ENCODE results near the gene TTC5.
"Not testable (repeated sequence)": the region's sequence is repeated elsewhere in the genome, so short reads cannot be mapped to it uniquely, and the experiment has no call there.

The TTC5 gene

GRCh38 chr14:20305265-20306078 lies at the start of gene TTC5:
TTC5 (minus strand) TSS chr14:20305951; CDS start chr14:20305937, 14 bp downstream.
- peak; percentile 85 for DNase-seq

- no peak for DNase-seq
Measured at GRCh38 chr14:20350860-20351259, 45.1 kb upstream of the TTC5 start.

DNA sequence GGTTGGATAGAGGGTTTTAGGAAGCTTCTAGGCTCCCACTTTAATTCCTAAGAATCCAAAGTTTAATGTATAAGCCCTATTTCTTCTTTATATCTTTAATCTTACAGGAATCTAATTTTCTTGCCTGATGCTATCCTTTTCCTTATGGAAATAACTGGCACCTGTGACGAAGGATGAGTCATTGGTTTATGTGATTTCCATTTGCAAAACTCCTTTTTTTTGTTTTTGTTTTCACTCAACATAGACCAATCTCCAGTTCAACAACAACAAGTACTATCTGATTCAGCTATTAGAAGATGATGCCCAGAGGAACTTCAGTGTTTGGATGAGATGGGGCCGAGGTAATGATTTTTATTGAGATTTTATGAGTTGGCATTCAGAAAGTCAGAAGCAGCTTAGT lies 44.5 kb upstream of the TTC5 start:
- DNase-seq: no peak

GRCh38 chr14:20347747-20348146 lies 42.0 kb upstream of the TTC5 start:
- no peak for DNase-seq

DNA sequence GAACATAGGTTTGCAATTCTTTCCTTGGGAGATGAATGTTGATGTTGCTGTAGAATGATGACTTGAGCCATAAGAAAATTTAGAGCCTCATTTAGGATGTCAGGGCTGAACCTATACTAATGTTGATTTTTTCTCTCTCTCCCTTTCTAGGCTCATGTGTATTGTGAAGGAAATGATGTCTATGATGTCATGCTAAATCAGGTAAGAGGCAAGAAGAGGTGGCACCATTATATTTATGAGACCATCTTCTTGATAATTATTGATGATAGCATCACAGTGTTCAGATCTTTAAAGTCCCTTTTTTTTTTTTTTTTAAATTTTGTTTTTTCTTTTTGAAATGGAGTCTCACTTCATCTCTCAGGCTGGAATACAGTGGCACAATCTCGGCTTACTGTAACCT lies 41.0 kb upstream of the TTC5 start:
- DNase-seq: no peak

DNA sequence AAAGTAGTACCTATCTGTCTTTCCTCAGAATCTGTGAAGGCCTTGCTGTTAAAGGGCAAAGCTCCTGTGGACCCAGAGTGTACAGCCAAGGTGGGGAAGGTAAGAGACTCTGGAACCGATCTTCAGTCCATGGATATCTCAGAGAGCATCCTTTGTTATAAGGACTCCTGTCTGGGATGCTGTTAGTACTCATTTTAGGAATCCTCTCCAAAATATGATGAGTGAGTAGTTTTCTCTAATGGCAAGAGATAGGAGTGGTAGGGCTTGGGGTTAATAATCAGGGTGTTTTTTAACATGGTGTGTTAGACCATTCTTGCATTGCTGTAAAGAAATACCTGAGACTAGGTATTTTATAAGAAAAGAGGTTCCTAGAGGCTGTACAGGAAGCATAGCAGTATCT lies 39.6 kb upstream of the TTC5 start:
- DNase-seq: no peak

DNA sequence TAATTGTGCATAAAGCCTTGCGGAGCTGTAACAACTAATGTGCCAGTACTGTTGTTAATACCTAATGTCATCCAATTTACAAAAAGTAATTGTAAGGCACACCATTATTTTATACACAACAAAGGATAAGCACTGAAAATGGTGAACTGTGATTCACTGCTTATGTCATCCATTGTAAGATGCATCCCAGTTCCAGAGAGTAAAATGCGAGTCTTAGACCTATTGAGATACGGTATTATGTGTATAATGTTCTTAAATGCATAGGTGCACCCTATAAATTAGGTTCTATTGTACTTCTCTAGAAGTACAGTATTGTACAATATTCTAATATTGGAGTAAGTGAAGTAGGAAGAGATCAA lies 38.1 kb upstream of the TTC5 start:
- DNase-seq: no peak

GRCh38 chr14:20343092-20343861 lies 37.5 kb upstream of the TTC5 start, which contains the start of gene PARP2:
PARP2 (plus strand) TSS chr14:20343635; CDS start chr14:20343642, 7 bp downstream.
- peak; percentile 93 for DNase-seq

DNA sequence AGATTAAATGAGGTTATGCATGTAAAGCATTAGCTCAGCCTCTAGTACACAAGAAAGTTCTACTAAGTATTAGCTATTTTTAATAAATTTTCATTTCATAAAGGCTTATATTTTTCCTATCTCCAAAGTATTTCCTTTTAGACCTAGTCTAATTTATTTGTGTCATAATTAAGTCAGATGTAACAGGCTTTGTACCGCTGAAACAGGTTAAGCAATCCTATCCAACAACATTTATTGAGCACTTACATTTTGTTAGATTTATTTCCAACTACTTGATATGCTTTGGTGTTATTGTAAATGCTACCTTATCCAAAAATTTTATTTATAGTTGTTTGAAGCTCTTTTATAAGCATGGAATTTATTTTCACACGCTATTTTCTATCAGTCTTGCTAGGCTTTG lies 35.9 kb upstream of the TTC5 start:
- no peak for DNase-seq

GRCh38 chr14:20341032-20341431 lies 35.3 kb upstream of the TTC5 start:
- not testable (repeated sequence) for DNase-seq

- DNase-seq: no peak
Measured at GRCh38 chr14:20334017-20334416, 28.3 kb upstream of the TTC5 start.

- DNase-seq: no peak
Measured at GRCh38 chr14:20333494-20333841, 27.7 kb upstream of the TTC5 start.

GRCh38 chr14:20332788-20333493 lies 27.2 kb upstream of the TTC5 start, which contains the start of gene CCNB1IP1:
CCNB1IP1 (minus strand) TSS chr14:20333279; CDS start chr14:20316523, 16,756 bp downstream.
- peak; percentile 21 for DNase-seq

DNA sequence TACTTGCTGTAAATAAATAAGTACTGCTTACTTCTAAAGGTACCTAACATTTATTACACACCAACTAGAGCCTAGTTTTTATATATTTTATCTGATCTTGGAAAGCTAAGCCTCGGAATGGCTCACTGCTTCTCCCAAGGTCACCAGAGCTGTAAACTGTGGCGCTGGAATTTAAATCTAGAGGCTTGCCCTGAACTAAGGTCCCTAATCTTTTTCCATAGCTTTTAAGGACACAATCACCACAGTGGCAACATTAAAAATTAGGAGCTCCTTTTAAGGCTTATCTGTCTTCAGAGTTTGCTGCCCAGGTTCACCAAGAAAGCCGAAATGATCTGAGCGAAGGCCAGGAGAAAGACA lies 26.7 kb upstream of the TTC5 start:
- no peak for DNase-seq

DNA sequence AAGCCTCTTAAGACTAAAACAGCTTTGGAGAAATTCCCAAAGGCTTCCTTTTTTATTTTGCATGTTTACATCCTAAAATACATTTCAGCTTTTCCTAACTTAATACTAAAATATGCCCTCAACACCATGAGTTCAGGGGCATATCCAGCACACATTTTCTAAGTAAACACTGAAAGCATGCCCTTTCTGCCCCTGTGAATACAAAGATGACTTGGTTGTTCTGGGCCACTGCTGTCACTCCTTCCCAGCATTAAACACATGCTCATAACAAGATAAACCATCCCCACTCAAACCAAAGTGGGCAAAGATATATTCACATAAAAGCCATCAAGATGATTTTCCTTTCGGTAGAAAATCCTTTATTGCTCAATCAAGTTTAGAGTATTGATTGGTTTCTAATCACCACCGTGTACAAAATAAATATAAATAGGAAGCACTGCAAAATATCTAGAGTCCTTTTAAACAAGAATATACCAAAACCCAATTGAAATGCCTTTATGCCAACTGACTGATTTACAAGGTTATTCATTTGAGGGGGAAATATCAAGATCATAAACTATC lies 25.4 kb upstream of the TTC5 start:
- no peak for DNase-seq

DNA sequence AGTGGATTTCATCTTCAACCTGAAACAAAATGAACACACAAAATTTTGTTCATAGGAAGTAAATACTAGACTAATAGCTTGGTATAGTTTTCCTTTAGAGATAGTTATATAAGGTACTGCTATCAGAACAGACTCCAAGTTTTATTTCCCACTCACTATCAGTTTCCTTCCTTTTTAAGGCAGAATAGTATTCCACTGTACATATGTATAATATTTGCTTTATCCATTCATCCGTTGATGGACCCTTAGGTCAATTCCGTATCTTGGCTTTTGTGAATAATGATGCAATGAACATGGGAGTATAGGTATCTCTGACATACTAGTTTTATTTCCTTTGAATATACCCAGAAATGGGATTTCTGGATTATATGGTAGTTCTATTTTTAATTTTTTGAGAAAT lies 23.6 kb upstream of the TTC5 start:
- DNase-seq: no peak

DNA sequence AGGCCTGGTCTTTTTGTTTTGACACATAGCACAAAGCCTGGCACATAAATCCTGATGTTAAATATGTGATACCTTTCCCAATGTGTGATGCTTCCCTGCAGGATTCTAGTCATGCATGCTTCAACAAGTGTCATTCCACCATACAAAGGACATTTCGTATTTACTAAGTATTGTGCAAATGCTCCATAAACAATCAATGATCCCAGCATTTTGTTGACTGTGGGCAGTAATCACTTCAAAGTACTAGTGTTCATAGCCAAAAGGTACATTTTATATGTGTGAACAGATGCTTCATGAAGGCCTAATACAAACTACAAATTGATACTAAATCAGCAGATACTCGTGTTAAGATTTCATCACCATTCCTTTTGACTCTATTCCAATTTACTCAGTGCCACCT lies 23.0 kb upstream of the TTC5 start:
- no peak for DNase-seq

DNA sequence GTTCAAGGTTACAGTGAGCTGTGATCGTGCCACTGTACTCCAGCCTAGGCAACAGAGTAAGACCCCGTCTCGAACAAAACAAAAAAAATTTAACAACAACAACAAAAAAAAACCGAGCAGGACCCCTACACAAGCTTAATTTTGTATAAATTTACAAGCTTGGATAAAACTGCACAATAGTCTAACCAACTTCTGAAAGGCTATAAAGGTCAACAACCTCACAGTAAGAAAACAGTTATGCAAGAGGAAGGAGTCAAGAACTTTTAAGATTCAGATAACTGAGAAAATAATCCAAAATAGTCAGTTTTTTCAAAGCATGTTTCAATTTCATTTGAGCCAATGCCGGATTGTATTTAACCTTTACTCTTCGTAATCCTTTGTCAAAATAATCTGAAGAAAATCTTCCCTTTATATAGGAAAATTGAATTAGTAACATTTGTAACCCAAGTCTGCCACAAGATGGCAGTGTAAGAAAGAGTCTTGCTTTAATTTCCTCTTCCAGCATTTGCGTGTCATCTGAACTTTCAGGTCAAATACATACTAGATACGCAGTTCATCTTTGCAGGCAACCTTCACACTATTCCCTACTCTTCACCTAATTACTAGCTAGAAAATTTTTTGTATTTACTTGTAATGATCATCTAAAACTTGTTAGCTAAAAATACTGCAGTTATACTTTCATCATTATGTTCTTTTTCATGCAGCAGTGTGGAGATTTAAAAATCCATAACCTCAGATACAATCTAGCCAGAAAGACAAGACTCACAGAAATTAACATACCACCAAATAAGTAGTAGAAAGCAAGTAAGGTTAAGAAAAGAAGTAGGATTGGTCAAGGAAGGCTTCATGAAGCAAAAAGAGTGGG lies 21.5 kb upstream of the TTC5 start:
- no peak for DNase-seq

DNA sequence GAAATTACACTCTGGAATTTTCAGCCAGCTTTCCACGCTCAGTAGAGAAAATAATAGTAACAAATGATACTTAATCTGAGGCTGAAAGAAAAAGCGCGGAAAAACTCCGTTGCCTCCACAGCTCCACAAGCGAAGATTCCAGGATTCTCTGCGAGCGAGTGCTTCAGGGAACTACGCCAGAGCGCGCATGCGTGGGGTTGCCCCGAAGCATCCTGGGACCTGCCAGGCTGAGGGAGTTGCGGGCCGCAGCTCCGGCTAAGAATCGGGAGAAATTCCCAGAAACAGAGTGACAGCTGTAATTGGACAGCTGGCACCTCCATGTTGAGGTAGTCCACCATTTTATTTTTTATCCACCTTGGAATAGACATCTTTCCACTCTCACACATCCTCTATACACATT lies 12.0 kb upstream of the TTC5 start:
- no peak for DNase-seq

- DNase-seq: no peak
Measured at GRCh38 chr14:20314026-20314425, 8.3 kb upstream of the TTC5 start.

GRCh38 chr14:20306079-20306423 lies 300 bp upstream of the TTC5 start:
- DNase-seq: no peak

DNA sequence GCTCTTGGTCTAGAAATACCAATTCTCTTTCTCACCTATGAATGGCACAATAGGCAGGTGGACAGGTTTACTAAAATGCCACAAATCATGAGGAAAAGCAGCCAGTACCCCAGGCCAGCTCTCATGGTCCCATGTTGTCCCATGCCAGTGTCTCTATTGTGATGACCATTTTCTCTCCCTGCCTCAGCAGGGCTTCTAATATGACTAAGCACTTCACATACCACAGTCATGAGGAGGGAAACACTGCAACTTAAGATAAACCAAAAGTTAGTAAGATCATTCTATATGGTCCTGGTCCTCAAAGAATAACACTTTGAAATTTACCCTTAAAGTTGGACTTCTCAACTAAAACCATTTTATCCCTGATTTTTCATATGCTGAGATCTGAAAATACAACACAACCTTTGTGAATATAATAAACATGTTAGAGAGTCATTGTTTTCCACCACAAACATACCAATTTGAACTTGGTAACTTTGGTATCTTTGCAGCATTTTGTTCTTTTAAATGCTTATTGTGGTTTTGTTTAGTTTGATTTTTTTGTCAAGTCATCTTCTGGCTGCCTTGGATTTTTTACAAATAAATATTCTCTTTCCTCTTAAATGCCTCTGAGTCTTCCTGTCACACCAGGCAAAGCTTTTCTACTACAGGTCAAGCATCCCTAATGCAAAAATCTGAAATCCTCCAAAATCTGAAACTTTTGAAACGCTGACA lies 3.6 kb downstream of the TTC5 start:
- DNase-seq: no peak

Data from stimulated activated naive CD4-positive, alpha-beta T cell treated with Interleukin-2 at 50 U/mL for 16 hours (primary cell).